Epithelial cell of esophagus (primary cell): ENCODE data around the gene DHX57.
"Not testable (repeated sequence)": the region's sequence is repeated elsewhere in the genome, so short reads cannot be mapped to it uniquely, and the experiment has no call there.

Source experiments
- DNase-seq: peaks from one replicate; pipeline ENCODE4 v3.0.0; 2010; ENCODE audit warnings: low read depth
- H3K4me3 ChIP-seq: 2 replicates; pipeline ENCODE4 v1.5.1; 2011; ENCODE audit warnings: mild to moderate bottlenecking, low read length, control low read depth
- CTCF ChIP-seq: IDR thresholded peaks from 2 replicates; pipeline ENCODE4 v1.5.1; 2011; ENCODE audit warnings: low read depth, mild to moderate bottlenecking, low read length, control low read depth, inconsistent platforms; ENCODE audit not compliant: insufficient read depth; ENCODE audit errors: missing control alignments

Gene DHX57

GRCh38 chr2:38775097-38775920 lies 100.4 kb downstream of the DHX57 start:
- no peak overlapping the region for H3K4me3 ChIP-seq
- no peak for DNase-seq
- TF ChIP-seq CTCF, result no peak

- no peak for TF ChIP-seq CTCF
- no peak overlapping the region for H3K4me3 ChIP-seq
- peak; percentile 33 for DNase-seq
These were observed 104.1 kb downstream of the DHX57 start for GRCh38 chr2:38771632-38772031.

GRCh38 chr2:38765551-38765950 lies 110.2 kb downstream of the DHX57 start:
- DNase-seq, result peak; percentile 11

GRCh38 chr2:38765149-38765548 lies 110.6 kb downstream of the DHX57 start:
- DNase-seq, result peak; percentile 74
- no peak for TF ChIP-seq CTCF

More at GRCh38 chr2:38765551-38765950, 110.2 kb downstream of the DHX57 start:
- no peak overlapping the region for H3K4me3 ChIP-seq
- no peak for TF ChIP-seq CTCF

GRCh38 chr2:38763728-38764127 lies 112.0 kb downstream of the DHX57 start:
- no peak for TF ChIP-seq CTCF
- no peak for DNase-seq
- no peak overlapping the region for H3K4me3 ChIP-seq

More at GRCh38 chr2:38765149-38765548, 110.6 kb downstream of the DHX57 start:
- no peak overlapping the region for H3K4me3 ChIP-seq

- DNase-seq, result no peak
- no peak overlapping the region for H3K4me3 ChIP-seq
- no peak for TF ChIP-seq CTCF
These were observed 112.5 kb downstream of the DHX57 start for GRCh38 chr2:38763228-38763627.

- H3K4me3 ChIP-seq, DNase-seq: not testable (repeated sequence)
These were observed 119.8 kb downstream of the DHX57 start for GRCh38 chr2:38755891-38756290.
